HG03025 (cell line): Measurements from ENCODE around the gene UBLCP1.
"Not testable (repeated sequence)": the region's sequence is repeated elsewhere in the genome, so short reads cannot be mapped to it uniquely, and the experiment has no call there.

Experiments used
- ATAC-seq: cut with Tn5 transposase; IDR thresholded peaks from one replicate; pipeline ENCODE4 v1.9.1; 2021; ENCODE audit warnings: mild to moderate bottlenecking, moderate library complexity; ENCODE audit not compliant: unreplicated experiment, low FRiP score

UBLCP1 gene

DNA sequence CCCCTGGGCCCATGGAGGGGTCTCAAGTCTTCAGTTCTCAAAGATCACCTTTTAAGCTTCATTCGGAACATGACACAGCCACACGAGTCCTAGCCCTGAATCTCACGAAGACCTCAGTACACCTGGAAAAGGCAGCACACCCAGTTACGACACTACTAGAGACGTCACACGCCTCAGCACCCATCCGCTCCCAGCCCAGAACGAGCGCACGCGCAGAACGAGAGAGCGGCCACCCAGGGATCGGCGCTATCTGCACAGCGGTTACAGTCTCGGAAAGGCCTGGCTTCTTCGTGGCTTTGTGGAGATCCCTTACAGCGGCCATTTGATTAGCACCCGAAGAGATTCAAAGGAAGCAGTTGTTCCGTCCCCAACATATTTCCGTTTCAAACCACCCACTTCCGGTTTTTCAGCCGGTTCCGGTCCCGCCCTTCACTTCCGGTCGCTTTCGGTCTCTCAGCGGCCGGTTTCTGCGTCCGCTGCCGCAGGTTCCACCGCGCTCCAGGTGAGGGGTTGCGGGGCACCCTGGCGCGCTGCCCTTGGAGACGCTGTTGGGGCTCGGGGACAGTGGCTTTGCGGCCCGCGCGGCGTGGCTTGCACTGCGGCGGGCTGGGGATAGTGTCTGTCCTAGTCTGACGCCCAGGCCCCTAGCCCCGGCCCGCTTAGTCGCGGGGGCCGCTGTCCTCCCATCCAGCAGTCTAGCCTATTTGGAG lies at the start of gene UBLCP1:
UBLCP1 (plus strand) TSS at position 432 of the 710 bp plus-strand sequence. CDS start 5,626 bp downstream, outside the sequence.
- peak; percentile 93 for ATAC-seq

DNA sequence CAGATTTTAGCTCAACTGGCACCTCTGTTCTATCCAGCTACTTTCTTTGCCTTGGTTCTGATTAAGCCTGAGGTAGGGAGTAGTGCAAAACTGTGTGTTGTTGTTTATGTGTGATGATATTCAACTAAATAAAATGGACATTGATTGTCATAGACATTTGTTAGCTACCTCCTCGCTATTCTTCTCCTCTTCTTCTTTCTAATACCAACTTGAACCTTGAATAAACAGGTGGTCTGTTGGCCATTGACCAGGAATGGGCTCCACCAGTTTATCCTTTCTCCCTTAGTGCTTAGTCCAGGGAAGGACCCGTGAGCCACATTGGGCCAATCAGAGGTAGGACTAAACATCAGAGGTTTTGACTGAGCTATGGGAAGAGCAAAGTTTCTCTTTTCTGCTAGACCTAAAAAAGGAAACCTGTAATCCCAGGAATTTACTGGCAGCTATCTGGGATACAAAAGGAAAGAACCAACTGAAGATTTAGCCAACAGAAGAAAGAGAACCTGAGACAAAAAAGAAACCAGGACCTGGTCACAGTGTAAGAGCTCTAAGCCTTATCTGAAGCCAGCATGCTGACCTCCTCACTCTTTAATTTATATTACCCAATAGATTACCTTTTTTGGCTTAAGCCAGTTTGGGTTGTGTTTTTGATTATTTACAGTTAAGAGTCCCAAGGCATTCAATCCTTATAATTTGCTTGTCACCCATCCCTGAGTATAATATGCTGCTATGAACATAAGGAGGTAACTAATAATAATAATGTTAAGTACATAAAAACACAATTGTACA lies 48.4 kb upstream of the UBLCP1 start:
- ATAC-seq: no peak

DNA sequence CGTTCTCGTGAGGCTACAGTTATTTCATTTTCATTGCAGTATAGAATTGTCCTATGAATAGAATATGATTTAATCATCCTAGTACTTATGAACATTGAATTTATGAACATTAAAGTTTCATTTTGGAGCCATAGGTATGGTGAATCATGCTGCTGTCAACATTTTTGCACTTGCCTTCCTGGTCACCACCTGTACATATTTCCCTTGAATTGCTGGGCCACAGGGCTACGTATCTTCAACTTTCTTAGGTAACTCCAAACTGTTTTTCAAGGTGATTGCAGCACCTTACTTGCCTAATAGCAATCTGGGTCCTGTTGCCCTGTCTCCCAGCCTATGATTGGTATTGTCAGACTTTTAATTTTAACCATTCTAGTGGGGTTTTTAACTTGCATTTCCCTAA lies 47.2 kb upstream of the UBLCP1 start:
- no peak for ATAC-seq

DNA sequence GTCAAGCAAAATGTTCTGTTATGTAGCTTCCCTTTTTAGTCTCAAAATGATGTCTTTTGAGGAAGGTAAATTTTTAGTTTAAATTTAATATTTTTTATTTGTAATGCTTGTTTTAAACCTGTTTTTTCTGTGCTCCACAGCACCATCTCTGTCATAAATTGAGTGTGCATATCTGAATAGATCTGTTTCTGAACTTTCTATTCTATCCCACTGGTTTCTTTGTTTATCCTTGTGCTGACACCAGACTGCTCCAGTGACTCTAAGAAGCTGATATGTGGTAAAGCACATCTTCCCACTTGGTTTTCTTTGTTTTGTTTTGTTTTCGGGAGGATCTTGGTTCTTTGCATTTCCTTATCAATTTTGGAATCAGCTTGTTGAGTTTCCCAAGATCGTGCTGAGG lies 46.6 kb upstream of the UBLCP1 start:
- ATAC-seq: no peak

DNA sequence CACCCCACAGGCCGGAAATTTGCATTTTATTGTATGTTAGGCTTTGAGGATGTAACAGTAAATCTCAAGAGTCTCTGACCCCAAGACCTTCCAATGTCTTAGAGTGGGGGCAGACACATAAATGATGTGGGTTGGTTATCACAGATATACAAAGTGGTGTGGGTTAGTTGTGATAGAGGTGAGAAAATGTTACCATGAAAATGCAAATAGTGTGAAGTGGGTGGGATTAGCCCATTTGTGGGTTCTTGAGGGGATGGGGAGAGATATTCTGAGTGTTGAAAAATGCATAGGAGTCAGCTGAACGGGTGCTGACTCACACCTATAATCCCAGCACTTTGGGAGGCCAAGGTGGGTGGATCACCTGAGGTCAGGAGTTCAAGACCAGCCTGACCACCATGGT lies 45.9 kb upstream of the UBLCP1 start:
- ATAC-seq: no peak

DNA sequence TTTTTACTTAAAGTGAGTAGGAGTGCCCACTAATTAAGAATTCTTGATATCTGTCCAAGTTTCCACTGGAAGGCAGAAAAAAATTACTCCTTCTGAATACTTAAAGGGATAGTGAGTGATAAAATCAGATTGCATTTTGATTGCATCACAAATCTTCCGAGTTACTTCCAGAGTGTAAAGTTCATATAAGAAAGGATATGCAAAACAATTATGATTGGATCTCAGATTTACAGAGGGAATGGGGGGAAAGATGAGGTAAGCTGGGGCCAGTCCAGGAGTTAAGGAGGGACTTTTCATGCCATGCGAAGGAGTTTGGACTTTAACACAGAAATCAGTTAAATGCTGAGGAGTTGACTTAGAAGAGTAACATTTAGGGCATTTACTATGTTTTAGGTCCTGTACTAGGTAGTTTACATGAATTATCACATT lies 44.5 kb upstream of the UBLCP1 start:
- no peak for ATAC-seq

DNA sequence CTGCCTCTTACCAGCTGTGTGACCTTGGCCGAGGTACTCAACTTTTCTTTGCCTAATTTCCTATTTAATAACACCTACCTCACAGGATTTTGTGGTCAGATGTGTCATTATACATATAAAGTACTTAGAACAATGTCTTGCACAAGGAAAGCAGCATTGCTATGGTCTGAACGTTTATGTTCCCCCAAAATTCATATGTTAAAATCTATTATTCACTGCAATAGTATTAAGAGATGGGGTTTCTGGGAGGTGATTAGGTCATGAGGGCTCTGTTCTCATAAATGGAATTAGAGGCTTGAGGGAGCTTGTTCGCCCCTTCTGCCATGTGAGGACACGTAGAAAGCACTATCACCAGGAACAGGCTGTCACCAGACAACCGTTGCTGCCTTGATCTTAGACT lies 42.9 kb upstream of the UBLCP1 start:
- ATAC-seq: no peak

- no peak for ATAC-seq
These were observed 39.6 kb upstream of the UBLCP1 start for GRCh38 chr5:159223469-159223868.

DNA sequence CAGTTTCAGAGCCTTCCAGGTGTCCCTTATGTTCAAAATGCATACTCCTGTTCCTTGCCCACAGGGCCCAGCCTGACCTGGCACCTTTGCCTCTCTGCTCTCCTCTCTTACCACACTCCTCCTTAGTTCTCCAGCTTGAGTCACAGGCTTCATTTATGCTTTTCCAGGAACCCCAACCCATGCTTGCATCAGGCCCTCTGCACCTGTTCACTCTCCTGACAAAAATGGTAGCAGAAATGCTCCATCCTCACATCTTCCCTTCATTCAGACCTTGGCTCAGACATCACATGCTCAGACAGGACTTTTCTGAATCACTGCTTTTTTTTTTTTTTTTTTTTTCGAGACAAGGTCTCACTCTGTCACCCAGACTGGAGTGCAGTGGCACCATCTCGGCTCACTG lies 38.6 kb upstream of the UBLCP1 start:
- ATAC-seq: no peak

GRCh38 chr5:159226451-159226850 lies 36.6 kb upstream of the UBLCP1 start:
- ATAC-seq: no peak

DNA sequence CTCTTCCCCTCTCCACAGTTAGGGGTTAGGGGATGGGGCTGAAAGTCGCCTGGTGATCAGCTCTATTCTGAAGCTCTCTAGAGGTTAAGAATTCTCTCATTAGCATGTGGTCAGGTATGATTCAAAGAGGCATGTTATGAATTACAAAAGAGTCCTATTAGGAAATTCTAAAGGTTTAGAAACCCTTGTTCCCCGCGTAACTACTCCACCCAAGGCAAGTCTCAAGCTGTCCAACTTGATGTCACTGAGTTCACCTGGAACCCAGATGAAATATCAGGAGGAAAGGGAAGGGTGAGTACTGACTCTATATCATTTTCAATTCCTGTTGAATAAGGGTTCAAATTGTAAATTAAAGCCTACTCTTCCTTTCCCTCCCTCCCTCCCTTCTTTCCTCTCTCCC lies 35.6 kb upstream of the UBLCP1 start:
- ATAC-seq: no peak

- ATAC-seq: not testable (repeated sequence)
These were observed 35.0 kb upstream of the UBLCP1 start for GRCh38 chr5:159228097-159228496.

GRCh38 chr5:159230657-159231056 lies 32.4 kb upstream of the UBLCP1 start:
- ATAC-seq: no peak

- ATAC-seq: no peak
These were observed 31.9 kb upstream of the UBLCP1 start for GRCh38 chr5:159231167-159231566.

DNA sequence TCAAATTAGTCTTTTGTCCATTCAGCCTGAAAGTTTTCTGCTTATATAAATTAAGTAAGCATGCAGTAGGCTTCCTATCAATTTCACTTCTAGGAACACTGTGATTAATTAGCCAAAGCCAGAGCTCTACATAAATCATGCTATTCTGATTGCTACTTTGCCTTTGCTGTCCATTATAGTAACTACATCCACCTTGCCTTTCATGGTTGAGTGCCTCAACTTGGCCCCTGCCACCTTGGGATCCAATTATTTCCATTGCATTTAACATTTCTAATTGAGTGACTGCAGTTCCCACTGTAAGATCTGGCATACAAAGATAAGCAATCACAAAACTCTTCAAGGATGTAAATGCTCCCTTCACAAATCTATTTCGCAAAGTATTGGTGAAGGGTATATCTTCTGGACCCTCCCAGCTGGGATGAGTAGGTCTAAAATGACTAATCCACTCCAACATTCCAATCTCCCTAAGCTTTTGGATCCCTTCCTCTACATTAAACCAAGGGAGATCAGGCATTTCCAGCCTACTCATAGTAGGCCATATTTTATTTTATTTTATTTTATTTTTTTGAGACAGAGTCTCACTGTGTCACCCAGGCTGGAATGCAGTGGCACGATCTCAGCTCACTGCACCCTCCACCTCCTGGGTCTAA lies 27.1 kb upstream of the UBLCP1 start:
- not testable (repeated sequence) for ATAC-seq

DNA sequence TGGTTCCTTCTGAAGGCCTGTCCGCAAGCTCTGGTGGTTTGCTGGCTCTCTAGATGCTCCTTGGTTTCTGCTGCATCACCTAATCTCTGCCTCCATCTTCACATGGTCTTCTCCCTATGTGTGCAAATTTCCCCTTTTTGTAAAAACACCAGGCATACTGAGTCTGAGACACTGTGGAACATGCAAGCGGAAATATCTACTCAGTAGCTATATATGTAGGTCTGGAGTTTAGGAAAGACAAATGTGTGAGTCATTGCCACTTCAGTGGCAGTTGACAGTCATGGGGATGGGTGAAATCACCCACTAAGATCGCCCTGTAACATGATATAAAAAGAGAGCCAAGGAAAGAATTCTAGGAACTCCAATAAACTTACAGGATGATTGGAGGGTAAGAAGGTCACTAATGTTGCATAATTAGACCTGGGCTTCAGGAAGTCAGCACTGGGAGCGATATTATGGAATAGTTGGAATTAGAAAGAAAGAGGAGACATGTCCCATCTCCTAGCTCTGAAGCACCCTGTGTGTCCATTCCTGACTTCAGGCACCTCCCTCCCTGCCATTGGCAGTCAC lies 22.7 kb upstream of the UBLCP1 start:
- ATAC-seq: no peak

DNA sequence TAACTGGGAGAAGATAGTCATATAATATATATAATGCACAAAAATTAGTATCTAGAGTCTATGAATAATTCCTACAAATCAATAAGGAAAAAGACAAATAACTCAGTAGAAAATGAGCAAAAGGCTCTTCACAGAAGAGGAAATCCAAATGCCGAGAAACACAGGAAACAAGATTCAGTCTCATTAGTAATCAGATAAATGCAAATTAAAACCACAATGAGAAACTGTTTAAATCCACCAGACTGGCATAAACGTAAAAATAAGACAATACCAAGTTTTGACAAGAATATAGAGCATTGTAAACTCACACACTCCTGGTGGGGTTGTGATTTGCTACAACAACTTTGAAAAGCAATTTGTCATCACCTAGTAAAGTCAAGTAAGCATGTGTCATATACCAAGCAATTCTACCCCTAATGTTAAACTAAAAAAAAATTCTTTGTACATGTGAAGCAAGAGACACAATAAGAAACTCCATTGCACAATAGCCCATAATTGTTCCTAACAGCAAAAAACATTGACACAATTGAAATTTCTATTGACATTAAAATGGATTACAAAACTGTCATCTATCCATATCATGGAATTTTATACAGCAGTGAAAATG lies 21.0 kb upstream of the UBLCP1 start:
- no peak for ATAC-seq

DNA sequence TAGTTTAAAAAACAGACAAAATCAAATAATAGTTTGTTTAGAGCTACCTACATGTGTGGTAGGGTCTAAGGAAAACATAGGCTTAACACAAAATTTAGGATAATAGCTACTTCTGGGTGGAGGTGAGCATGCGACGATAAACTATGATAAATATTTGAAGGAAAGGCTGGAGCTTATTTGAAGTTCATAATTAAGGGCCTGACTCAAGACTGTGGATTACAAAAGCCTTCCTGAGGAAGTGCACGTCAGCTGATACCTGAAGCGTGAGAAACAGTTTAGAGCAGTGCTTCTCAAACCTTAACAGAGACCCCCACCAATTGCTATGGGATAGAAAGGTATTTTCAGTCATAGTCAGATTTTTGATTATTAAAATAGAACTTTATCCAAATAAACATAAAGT lies 20.4 kb upstream of the UBLCP1 start:
- ATAC-seq: no peak

DNA sequence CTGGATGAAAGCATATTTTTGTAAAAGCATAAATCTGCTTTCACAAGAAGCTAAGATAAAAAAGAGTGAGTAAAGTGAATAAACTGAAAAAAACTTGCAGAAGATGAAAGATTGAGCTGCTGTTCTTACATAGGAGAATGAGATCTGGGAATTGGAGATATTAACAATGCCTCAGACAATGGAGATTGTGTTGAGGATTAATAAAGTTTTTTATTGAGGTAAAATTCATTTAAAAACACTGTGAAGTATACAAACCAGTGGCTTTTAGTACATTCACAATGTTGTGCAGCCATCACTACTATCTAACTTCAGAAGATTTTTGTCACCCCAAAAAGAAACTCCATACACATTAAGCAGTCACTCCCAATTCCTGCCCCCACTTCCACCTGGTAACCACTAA lies 19.7 kb upstream of the UBLCP1 start:
- no peak for ATAC-seq

DNA sequence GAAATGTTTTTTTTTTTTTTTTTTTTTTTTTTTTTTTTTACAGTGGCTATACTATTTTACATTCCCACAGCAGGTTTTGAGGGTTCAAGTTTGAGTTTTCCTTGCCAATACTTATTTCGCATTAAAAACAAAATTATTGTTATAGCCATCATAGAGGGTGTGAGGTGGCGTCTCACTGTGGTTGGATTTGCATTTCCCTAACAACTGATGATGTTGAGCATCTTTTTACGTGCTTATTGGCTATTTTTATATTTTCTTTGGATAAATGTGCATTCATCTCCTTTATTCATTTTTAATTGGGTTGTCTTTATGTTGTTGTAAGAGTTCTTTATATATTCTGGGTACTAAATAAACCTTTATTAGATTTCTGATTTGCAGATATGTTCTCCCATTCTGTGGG lies 18.9 kb upstream of the UBLCP1 start:
- no peak for ATAC-seq

GRCh38 chr5:159244890-159245289 lies 18.2 kb upstream of the UBLCP1 start:
- ATAC-seq: no peak
